HEK293 (cell line): ENCODE data around the gene CEP89.

Source experiments
- YY1 ChIP-seq: fragments of 450-650 bp; formaldehyde crosslinking; IDR thresholded peaks from 2 replicates; pipeline ENCODE4 v1.5.1; 2018; ENCODE audit warnings: missing biosample characterization, missing genetic modification characterization
- ZNF416 ChIP-seq: fragments of 450-650 bp; formaldehyde crosslinking; IDR thresholded peaks from 2 replicates; pipeline ENCODE4 v1.5.1; 2016; ENCODE audit warnings: missing biosample characterization, missing genetic modification characterization
- ZNF561 ChIP-seq: fragments of 450-650 bp; IDR thresholded peaks from 2 replicates; pipeline ENCODE4 v1.5.1; 2018; ENCODE audit warnings: missing biosample characterization, missing genetic modification characterization, borderline replicate concordance
- TF ChIP-seq, protein P1 (sequence below): fragments of 450-650 bp; formaldehyde crosslinking; optimal IDR thresholded peaks from 2 replicates; pipeline ENCODE3; 2016; ENCODE audit warnings: missing biosample characterization, mild to moderate bottlenecking, missing genetic modification characterization
- TF ChIP-seq, protein P2 (sequence below): fragments of 450-650 bp; formaldehyde crosslinking; IDR thresholded peaks from 2 replicates; pipeline ENCODE4 v1.5.1; 2016; ENCODE audit warnings: missing biosample characterization, missing genetic modification characterization
- TF ChIP-seq, protein P3 (sequence below): fragments of 450-650 bp; formaldehyde crosslinking; IDR thresholded peaks from 2 replicates; pipeline ENCODE4 v1.5.1; 2016; ENCODE audit warnings: missing biosample characterization, missing genetic modification characterization
- TF ChIP-seq, protein P4 (sequence below): fragments of 450-650 bp; formaldehyde crosslinking; conservative IDR thresholded peaks from 2 replicates; pipeline ENCODE4 v1.5.1; 2016; ENCODE audit warnings: low read depth, missing biosample characterization, missing genetic modification characterization

DNA sequence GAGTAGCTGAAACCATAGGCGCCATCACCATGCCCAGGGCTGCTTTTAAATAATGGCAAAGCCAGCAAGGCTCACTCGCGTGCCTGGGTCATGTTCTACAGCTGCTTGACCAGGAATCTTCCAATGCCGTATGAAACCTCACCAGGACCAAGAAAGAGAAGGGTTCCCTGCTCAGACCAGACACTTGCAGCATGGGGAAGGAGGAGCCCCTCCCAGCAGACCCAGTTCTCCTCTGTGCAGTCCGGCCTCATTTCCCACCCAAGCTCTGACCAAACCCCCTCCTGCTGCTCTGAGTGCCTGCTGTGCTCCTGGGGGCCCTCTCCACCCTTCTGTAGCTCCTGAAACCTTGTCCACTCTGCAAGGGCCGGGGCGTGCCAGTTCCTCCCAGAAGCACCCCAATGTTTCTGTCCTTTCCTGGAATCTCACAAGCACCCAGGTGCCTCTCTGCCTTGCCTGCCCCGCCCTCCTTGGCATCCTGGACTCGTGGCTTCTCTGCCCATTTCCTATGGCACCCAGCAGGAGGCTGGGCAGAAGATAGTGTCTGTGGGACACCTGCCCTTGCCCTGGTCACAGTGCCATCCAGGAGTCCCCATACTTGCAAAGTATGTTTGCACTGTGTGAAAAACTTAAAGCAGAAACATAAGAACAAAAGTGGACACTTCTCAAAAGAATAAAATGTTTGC lies 95.4 kb downstream of the CEP89 start:
- no peak for TF ChIP-seq ZNF416 (tag by site-specific recombination)
- TF ChIP-seq, protein P1, sequence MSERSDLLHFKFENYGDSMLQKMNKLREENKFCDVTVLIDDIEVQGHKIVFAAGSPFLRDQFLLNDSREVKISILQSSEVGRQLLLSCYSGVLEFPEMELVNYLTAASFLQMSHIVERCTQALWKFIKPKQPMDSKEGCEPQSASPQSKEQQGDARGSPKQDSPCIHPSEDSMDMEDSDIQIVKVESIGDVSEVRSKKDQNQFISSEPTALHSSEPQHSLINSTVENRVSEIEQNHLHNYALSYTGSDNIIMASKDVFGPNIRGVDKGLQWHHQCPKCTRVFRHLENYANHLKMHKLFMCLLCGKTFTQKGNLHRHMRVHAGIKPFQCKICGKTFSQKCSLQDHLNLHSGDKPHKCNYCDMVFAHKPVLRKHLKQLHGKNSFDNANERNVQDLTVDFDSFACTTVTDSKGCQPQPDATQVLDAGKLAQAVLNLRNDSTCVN (tag by site-specific recombination) = no peak
- TF ChIP-seq, protein P2, sequence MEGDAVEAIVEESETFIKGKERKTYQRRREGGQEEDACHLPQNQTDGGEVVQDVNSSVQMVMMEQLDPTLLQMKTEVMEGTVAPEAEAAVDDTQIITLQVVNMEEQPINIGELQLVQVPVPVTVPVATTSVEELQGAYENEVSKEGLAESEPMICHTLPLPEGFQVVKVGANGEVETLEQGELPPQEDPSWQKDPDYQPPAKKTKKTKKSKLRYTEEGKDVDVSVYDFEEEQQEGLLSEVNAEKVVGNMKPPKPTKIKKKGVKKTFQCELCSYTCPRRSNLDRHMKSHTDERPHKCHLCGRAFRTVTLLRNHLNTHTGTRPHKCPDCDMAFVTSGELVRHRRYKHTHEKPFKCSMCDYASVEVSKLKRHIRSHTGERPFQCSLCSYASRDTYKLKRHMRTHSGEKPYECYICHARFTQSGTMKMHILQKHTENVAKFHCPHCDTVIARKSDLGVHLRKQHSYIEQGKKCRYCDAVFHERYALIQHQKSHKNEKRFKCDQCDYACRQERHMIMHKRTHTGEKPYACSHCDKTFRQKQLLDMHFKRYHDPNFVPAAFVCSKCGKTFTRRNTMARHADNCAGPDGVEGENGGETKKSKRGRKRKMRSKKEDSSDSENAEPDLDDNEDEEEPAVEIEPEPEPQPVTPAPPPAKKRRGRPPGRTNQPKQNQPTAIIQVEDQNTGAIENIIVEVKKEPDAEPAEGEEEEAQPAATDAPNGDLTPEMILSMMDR (tag by site-specific recombination) = no peak
- TF ChIP-seq ZNF561 (tag by site-specific recombination) = no peak
- TF ChIP-seq, protein P3, sequence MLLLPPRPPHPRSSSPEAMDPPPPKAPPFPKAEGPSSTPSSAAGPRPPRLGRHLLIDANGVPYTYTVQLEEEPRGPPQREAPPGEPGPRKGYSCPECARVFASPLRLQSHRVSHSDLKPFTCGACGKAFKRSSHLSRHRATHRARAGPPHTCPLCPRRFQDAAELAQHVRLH (tag by site-specific recombination) = no peak
- TF ChIP-seq YY1 (tag by site-specific recombination) = no peak
- TF ChIP-seq, protein P4, sequence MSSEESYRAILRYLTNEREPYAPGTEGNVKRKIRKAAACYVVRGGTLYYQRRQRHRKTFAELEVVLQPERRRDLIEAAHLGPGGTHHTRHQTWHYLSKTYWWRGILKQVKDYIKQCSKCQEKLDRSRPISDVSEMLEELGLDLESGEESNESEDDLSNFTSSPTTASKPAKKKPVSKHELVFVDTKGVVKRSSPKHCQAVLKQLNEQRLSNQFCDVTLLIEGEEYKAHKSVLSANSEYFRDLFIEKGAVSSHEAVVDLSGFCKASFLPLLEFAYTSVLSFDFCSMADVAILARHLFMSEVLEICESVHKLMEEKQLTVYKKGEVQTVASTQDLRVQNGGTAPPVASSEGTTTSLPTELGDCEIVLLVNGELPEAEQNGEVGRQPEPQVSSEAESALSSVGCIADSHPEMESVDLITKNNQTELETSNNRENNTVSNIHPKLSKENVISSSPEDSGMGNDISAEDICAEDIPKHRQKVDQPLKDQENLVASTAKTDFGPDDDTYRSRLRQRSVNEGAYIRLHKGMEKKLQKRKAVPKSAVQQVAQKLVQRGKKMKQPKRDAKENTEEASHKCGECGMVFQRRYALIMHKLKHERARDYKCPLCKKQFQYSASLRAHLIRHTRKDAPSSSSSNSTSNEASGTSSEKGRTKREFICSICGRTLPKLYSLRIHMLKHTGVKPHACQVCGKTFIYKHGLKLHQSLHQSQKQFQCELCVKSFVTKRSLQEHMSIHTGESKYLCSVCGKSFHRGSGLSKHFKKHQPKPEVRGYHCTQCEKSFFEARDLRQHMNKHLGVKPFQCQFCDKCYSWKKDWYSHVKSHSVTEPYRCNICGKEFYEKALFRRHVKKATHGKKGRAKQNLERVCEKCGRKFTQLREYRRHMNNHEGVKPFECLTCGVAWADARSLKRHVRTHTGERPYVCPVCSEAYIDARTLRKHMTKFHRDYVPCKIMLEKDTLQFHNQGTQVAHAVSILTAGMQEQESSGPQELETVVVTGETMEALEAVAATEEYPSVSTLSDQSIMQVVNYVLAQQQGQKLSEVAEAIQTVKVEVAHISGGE (tag by site-specific recombination) = no peak
